RWPE2 (cell line): Measurements from ENCODE around the gene TAF11.

Experiments used
- ATAC-seq: fragments of 200-7000 bp; cut with Tn5 transposase; 3 replicates; pipeline ENCODE4 v1.9.1; 2021; ENCODE audit warnings: low read depth
- DNase-seq: peaks from one replicate; pipeline ENCODE4 v3.0.0-alpha.2; 2020; ENCODE audit warnings: low spot score
- H3K27ac ChIP-seq: fragments of 450-650 bp; 2 replicates; pipeline ENCODE4 v1.5.1; 2017; ENCODE audit warnings: mild to moderate bottlenecking; ENCODE audit not compliant: poor library complexity, severe bottlenecking
- H3K27me3 ChIP-seq: fragments of 250-450 bp; sonication (Bioruptor Pico); 2 replicates; pipeline ENCODE4 v1.5.1; 2021; ENCODE audit warnings: mild to moderate bottlenecking, moderate library complexity; ENCODE audit not compliant: insufficient read depth, poor library complexity, severe bottlenecking
- H3K36me3 ChIP-seq: fragments of 250-450 bp; sonication (Bioruptor Pico); 2 replicates; pipeline ENCODE4 v1.5.1; 2020; ENCODE audit warnings: low read depth, mild to moderate bottlenecking, moderate library complexity
- H3K4me1 ChIP-seq: fragments of 250-450 bp; sonication (Bioruptor Pico); 2 replicates; pipeline ENCODE4 v1.5.1; 2021; ENCODE audit warnings: mild to moderate bottlenecking, moderate library complexity; ENCODE audit not compliant: insufficient read depth, poor library complexity, severe bottlenecking
- H3K4me3 ChIP-seq: fragments of 250-450 bp; sonication (Bioruptor Pico); 2 replicates; pipeline ENCODE4 v1.5.1; 2021; ENCODE audit warnings: mild to moderate bottlenecking, moderate library complexity; ENCODE audit not compliant: severe bottlenecking
- H3K9me3 ChIP-seq: fragments of 250-450 bp; sonication (Bioruptor Pico); 2 replicates; pipeline ENCODE4 v1.5.1; 2021; ENCODE audit warnings: mild to moderate bottlenecking, moderate library complexity; ENCODE audit not compliant: severe bottlenecking
- CTCF ChIP-seq: fragments of 450-650 bp; IDR thresholded peaks from one replicate; pipeline ENCODE4 v1.5.1; 2017; ENCODE audit warnings: mild to moderate bottlenecking, moderate library complexity; ENCODE audit not compliant: poor library complexity, severe bottlenecking

TAF11 gene

GRCh38 chr6:34928695-34929094 lies 40.9 kb upstream of the TAF11 start:
- Histone ChIP-seq H3K27me3 (no peaks in the 10 kb centered on the region), H3K9me3 (no peaks in the 10 kb centered on the region), H3K27ac (no peak overlapping the region), H3K36me3 (no peaks in the 10 kb centered on the region), H3K4me3 (no peak overlapping the region), H3K4me1 (peaks cover 7% of the 10 kb centered on the region)
- TF ChIP-seq CTCF = no peak
- DNase-seq (no peak), ATAC-seq (no peak)

GRCh38 chr6:34928220-34928619 lies 40.4 kb upstream of the TAF11 start:
- H3K27ac ChIP-seq = no peak overlapping the region
- H3K36me3 ChIP-seq = no peaks in the 10 kb centered on the region
- H3K27me3 ChIP-seq = no peaks in the 10 kb centered on the region
- H3K4me1 ChIP-seq = peaks cover 7% of the 10 kb centered on the region
- no peak for TF ChIP-seq CTCF
- DNase-seq = no peak
- ATAC-seq = no peak
- H3K9me3 ChIP-seq = no peaks in the 10 kb centered on the region
- no peak overlapping the region for H3K4me3 ChIP-seq

DNA sequence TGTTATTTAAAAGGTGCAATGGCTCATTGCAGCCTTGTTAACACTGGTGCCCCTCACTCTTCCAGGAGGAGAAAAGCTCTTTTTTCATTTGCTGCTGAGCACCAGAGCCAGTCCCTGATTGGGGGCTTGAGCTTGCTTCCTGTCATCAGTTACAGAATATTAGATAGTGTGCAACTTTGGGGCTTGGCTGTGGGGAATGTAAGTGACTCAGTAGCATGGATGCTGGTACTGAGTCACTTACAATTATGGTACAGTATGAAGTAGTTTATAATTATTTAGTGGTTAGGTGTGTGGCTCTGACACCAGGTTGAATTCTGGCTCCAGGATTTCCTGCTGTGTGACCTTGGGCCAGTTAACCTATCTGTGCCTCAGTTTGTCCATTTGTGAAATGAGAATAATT lies 38.8 kb upstream of the TAF11 start:
- Histone ChIP-seq H3K4me1 (peaks cover 7% of the 10 kb centered on the region), H3K9me3 (no peaks in the 10 kb centered on the region), H3K27ac (peak overlapping the region; percentile 4), H3K36me3 (no peaks in the 10 kb centered on the region), H3K27me3 (no peaks in the 10 kb centered on the region), H3K4me3 (no peak overlapping the region)
- no peak for DNase-seq
- TF ChIP-seq CTCF = no peak
- peak; percentile 83 for ATAC-seq

- ATAC-seq (no peak), DNase-seq (no peak)
- Histone ChIP-seq H3K27ac (no peak overlapping the region), H3K4me1 (peaks cover 7% of the 10 kb centered on the region), H3K27me3 (no peaks in the 10 kb centered on the region), H3K9me3 (no peaks in the 10 kb centered on the region), H3K4me3 (no peak overlapping the region), H3K36me3 (no peaks in the 10 kb centered on the region)
- no peak for TF ChIP-seq CTCF
Measured at GRCh38 chr6:34924831-34925625, 37.2 kb upstream of the TAF11 start.

DNA sequence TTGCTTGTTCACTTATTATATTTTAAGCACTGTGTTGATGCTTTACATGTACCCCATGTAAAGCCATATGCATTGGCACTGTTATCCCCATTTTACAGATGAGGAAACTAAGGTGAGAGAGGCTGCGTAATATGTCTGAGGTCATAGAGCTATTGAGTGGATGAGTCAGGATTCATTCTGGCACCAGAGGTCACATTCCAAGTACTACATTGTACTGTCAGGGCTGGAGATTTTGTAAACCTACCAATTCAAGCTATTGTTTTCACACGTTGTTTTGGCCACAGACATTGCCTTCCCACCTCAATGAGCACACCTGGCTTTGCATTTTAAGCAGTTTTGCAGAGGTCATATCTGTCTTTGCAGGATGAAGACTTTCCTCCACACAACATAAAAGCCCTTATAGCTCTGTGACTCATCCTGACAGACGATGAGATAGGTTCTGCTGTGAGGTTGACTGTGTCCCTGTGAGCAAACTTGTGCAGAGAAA lies 34.4 kb upstream of the TAF11 start:
- Histone ChIP-seq H3K4me3 (no peak overlapping the region), H3K9me3 (no peaks in the 10 kb centered on the region), H3K36me3 (no peaks in the 10 kb centered on the region), H3K27ac (no peak overlapping the region), H3K4me1 (peaks cover 11% of the 10 kb centered on the region), H3K27me3 (no peaks in the 10 kb centered on the region)
- no peak for DNase-seq
- TF ChIP-seq CTCF = no peak
- ATAC-seq = peak; percentile 82
